ENCODE measurements around the gene UMAD1.

UMAD1 gene

GRCh38 chr7:7772397-7772821 is 131.9 kb downstream of the UMAD1 start:
- peak overlapping the region; percentile 37 for H2AFZ ChIP-seq (ENCODE audit: low read depth, low read length)
- peak overlapping the region; percentile 54 for H3K4me2 ChIP-seq (ENCODE audit: insufficient read depth, low read length)
- no peaks in the 10 kb centered on the region for H4K20me1 ChIP-seq (ENCODE audit: insufficient read depth, low read length)
- ATAC-seq (ENCODE audit: insufficient read depth, low read depth) (peak; percentile 70), DNase-seq (no peak)
- H3K9me3 ChIP-seq (ENCODE audit: insufficient read depth, low read length, severe bottlenecking): no peaks in the 10 kb centered on the region
- H3K79me2 ChIP-seq (ENCODE audit: insufficient read depth, low read length): no peaks in the 10 kb centered on the region
- H3K36me3 ChIP-seq (ENCODE audit: insufficient read depth, low read length): no peaks in the 10 kb centered on the region
- H3K9ac ChIP-seq (ENCODE audit: low read depth, low read length): peak overlapping the region; percentile 41
- H3K27me3 ChIP-seq (ENCODE audit: insufficient read depth, low read length, poor library complexity): no peaks in the 10 kb centered on the region
- H3K4me3 ChIP-seq (ENCODE audit: low read depth in 1 of 2, low read length in 2 of 2): peak overlapping the region in 1 of 2 experiments; percentile 32; a peak in 1 of 4 replicates
- peak overlapping the region; percentile 62 for H3K27ac ChIP-seq (ENCODE audit: low read length)
- TF ChIP-seq CTCF (IDR thresholded peaks at IDR 0.05; ENCODE audit: borderline replicate concordance, extremely low read depth, low read length, poor library complexity, severe bottlenecking): no peak
- no peak for TF ChIP-seq EZH2 (IDR thresholded peaks at IDR 0.05; ENCODE audit: borderline replicate concordance, low read depth, low read length, severe bottlenecking)
- H3K4me1 ChIP-seq (ENCODE audit: insufficient read depth, low read length): peaks cover 15% of the 10 kb centered on the region

GRCh38 chr7:7773334-7774309 is 133.1 kb downstream of the UMAD1 start:
- H2AFZ ChIP-seq (ENCODE audit: low read depth, low read length): no peak overlapping the region
- no peaks in the 10 kb centered on the region for H3K36me3 ChIP-seq (ENCODE audit: insufficient read depth, low read length)
- no peak overlapping the region for H3K9ac ChIP-seq (ENCODE audit: low read depth, low read length)
- ATAC-seq (ENCODE audit: insufficient read depth, low read depth) (no peak), DNase-seq (no peak)
- H3K27me3 ChIP-seq (ENCODE audit: insufficient read depth, low read length, poor library complexity): no peaks in the 10 kb centered on the region
- no peaks in the 10 kb centered on the region for H3K9me3 ChIP-seq (ENCODE audit: insufficient read depth, low read length, severe bottlenecking)
- TF ChIP-seq CTCF (IDR thresholded peaks at IDR 0.05; ENCODE audit: borderline replicate concordance, extremely low read depth, low read length, poor library complexity, severe bottlenecking) (no peak), EZH2 (IDR thresholded peaks at IDR 0.05; ENCODE audit: borderline replicate concordance, low read depth, low read length, severe bottlenecking) (no peak)
- no peak overlapping the region for H3K27ac ChIP-seq (ENCODE audit: low read length)
- no peaks in the 10 kb centered on the region for H3K79me2 ChIP-seq (ENCODE audit: insufficient read depth, low read length)
- H3K4me3 ChIP-seq (ENCODE audit: low read depth in 1 of 2, low read length in 2 of 2): no peak overlapping the region
- H3K4me2 ChIP-seq (ENCODE audit: insufficient read depth, low read length): peak overlapping the region; percentile 54; the same call in 1 of the 2 replicates
- peaks cover 15% of the 10 kb centered on the region for H3K4me1 ChIP-seq (ENCODE audit: insufficient read depth, low read length)
- H4K20me1 ChIP-seq (ENCODE audit: insufficient read depth, low read length): no peaks in the 10 kb centered on the region

- no peaks in the 10 kb centered on the region for H4K20me1 ChIP-seq (ENCODE audit: insufficient read depth, low read length)
- peaks cover 11% of the 10 kb centered on the region for H3K4me1 ChIP-seq (ENCODE audit: insufficient read depth, low read length)
- no peaks in the 10 kb centered on the region for H3K27me3 ChIP-seq (ENCODE audit: insufficient read depth, low read length, poor library complexity)
- ATAC-seq (ENCODE audit: insufficient read depth, low read depth): no peak
- H3K4me2 ChIP-seq (ENCODE audit: insufficient read depth, low read length): no peak overlapping the region
- H3K36me3 ChIP-seq (ENCODE audit: insufficient read depth, low read length): no peaks in the 10 kb centered on the region
- H3K9me3 ChIP-seq (ENCODE audit: insufficient read depth, low read length, severe bottlenecking): no peaks in the 10 kb centered on the region
- H3K79me2 ChIP-seq (ENCODE audit: insufficient read depth, low read length): no peaks in the 10 kb centered on the region
- DNase-seq: no peak
- no peak overlapping the region for H3K4me3 ChIP-seq (ENCODE audit: low read depth in 1 of 2, low read length in 2 of 2)
- no peak overlapping the region for H2AFZ ChIP-seq (ENCODE audit: low read depth, low read length)
- no peak overlapping the region for H3K9ac ChIP-seq (ENCODE audit: low read depth, low read length)
- no peak overlapping the region for H3K27ac ChIP-seq (ENCODE audit: low read length)
- TF ChIP-seq EZH2 (IDR thresholded peaks at IDR 0.05; ENCODE audit: borderline replicate concordance, low read depth, low read length, severe bottlenecking) (no peak), CTCF (IDR thresholded peaks at IDR 0.05; ENCODE audit: borderline replicate concordance, extremely low read depth, low read length, poor library complexity, severe bottlenecking) (no peak)
These were observed 139.3 kb downstream of the UMAD1 start for GRCh38 chr7:7779888-7780287.

Data from DND-41 (cell line).